ENCODE data around the gene ALPK3.

ALPK3 gene

DNA sequence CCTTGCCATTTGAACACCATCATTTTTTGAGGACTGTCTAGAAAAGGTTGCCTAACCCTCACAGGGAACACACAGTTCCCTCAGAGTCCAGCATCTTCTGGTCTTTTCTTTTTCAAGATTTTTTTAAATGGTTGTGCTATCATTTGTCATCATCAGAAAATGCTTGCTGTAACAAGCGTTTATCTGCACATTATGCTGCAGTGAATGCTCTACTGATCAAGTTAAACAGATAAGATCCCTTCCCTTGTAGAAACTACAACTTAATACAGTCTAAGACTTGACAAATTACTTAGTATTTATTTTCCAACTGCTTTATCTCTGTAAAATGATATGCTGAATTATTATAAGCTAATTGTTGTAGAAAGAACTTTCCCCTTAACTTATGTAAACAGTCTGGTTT, 11.9 kb upstream of the ALPK3 start:
- no peak overlapping the region for H3K4me3 ChIP-seq (ENCODE audit: low read depth, low read length)
- DNase-seq (ENCODE audit: low read depth): no peak
- TF ChIP-seq, protein P1, sequence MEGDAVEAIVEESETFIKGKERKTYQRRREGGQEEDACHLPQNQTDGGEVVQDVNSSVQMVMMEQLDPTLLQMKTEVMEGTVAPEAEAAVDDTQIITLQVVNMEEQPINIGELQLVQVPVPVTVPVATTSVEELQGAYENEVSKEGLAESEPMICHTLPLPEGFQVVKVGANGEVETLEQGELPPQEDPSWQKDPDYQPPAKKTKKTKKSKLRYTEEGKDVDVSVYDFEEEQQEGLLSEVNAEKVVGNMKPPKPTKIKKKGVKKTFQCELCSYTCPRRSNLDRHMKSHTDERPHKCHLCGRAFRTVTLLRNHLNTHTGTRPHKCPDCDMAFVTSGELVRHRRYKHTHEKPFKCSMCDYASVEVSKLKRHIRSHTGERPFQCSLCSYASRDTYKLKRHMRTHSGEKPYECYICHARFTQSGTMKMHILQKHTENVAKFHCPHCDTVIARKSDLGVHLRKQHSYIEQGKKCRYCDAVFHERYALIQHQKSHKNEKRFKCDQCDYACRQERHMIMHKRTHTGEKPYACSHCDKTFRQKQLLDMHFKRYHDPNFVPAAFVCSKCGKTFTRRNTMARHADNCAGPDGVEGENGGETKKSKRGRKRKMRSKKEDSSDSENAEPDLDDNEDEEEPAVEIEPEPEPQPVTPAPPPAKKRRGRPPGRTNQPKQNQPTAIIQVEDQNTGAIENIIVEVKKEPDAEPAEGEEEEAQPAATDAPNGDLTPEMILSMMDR (IDR thresholded peaks at IDR 0.05; ENCODE audit: control insufficient read depth, extremely low read depth, insufficient read depth): no peak

DNA sequence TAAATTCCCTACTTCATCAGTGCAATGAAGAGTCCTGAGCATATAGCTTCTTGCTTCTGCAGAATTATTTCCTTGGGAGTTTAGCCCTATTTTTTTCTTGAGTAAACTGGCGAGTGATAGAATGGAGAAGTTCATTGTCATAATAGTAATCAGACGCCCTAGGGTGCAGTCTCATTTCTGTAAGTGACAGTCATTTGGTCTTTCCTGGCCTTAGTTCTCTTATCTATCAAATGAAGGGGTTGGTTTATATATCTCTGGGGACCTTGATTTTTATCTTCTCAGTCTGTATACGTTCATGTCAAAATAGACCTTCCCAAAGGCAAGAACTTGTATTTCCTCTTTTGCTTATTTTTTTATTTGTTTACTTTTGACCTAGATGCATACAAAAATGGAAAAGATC, 9.9 kb upstream of the ALPK3 start:
- H3K4me3 ChIP-seq (ENCODE audit: low read depth, low read length): no peak overlapping the region

DNA sequence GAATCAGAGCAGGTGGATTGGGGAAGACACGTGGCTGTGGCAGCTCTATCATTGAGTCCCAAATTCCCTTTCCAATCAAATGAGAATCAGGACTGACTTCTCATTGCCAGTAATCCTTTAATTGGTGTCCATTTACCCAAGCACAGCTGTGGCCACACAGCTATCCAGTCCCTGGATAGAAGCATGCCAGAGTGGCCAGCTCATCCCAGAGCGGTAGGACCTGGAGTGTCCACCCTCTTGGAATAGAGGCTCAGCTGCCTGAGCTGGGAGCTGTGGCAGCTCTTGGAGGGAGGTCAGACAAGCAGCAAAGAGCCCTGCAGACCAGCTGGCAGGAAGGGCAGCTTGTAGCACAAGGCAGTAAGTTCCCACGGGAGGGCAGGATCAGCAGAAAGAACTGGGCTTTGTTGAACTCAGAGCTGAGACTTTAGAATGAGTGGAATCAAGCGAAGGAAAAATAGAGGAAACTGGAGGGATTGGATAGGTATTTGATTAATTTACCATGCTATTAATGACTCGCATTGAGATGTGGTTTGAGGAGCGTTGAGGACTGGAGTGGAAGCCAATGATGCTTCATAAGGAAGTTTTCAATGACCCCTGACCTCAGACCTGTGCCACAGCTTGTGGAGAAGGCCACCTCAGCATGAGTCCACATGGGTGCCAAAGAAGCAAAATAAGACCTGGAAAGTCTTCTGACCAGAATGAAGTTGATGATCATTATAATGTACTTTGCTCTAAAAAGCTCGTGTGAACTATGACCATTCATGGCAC, 6.9 kb upstream of the ALPK3 start:
- TF ChIP-seq, protein P1 (IDR thresholded peaks at IDR 0.05; ENCODE audit: control insufficient read depth, extremely low read depth, insufficient read depth): no peak
- no peak overlapping the region for H3K4me3 ChIP-seq (ENCODE audit: low read depth, low read length)
- DNase-seq (ENCODE audit: low read depth): no peak

More for the DNA sequence above, 9.9 kb upstream of the ALPK3 start:
- DNase-seq (ENCODE audit: low read depth): no peak
- TF ChIP-seq, protein P1 (IDR thresholded peaks at IDR 0.05; ENCODE audit: control insufficient read depth, extremely low read depth, insufficient read depth): no peak

DNA sequence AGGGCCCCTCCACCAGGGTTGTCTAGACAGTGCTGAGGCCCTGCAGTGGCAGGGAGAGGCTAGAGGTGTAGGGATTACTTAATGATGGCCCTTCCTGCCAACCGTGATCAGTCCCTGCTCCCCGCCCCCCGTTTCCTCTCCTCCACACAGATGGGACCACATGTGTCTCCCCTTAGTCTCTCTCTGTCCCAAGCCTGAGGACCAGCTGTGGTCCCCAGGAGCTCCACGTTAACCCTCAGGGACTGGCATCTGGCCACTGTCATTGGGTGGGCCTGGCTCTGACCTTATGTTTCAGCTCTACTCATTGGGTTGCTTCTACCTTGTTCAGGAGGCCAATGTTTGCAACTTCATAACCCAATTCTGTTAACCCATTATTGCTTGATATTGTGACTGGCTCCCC, 6.0 kb upstream of the ALPK3 start:
- H3K4me3 ChIP-seq (ENCODE audit: low read depth, low read length): no peak overlapping the region
- no peak for DNase-seq (ENCODE audit: low read depth)
- TF ChIP-seq, protein P1 (IDR thresholded peaks at IDR 0.05; ENCODE audit: control insufficient read depth, extremely low read depth, insufficient read depth): no peak

DNA sequence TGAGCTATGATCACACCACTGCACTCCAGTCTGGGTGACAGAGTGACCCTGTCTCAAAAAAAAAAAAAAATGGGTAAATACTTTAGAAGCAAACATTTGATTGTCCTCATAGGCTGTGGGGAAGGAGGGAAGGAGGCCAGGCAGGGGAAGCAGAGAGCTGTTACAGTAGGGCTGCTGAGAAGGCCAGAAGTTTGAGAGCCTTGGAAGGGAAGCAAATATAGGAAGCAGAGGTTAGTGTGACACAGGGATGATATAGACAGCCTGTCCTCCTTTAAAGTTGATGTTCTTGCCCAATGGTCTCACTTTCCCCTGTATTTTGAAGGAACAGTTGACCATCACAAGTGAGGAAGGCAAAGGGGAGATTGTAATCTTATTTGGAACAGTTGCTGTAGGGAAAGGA, 5.3 kb upstream of the ALPK3 start:
- H3K4me3 ChIP-seq (ENCODE audit: low read depth, low read length): no peak overlapping the region
- DNase-seq (ENCODE audit: low read depth): no peak
- TF ChIP-seq, protein P1 (IDR thresholded peaks at IDR 0.05; ENCODE audit: control insufficient read depth, extremely low read depth, insufficient read depth): no peak

DNA sequence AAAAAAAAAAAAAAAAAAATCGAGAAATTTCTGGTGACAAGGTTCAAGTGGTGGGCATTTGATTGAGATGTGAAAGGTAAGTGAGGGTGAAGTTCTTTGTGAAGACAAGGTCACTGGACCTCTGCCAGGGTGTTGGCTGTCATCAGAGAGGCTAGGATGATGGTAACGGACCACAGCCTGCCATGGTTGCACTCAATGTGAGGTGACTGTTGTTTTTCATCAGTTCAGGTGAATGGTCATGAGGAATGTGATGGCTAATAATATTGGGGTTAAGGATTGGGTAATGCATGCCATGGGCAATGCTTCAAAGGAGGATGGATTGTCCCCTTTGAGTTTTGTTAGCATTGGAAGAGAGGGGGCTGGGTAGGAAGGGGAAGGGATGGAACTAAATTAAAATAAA, 4.3 kb upstream of the ALPK3 start:
- TF ChIP-seq, protein P1 (IDR thresholded peaks at IDR 0.05; ENCODE audit: control insufficient read depth, extremely low read depth, insufficient read depth): no peak

DNA sequence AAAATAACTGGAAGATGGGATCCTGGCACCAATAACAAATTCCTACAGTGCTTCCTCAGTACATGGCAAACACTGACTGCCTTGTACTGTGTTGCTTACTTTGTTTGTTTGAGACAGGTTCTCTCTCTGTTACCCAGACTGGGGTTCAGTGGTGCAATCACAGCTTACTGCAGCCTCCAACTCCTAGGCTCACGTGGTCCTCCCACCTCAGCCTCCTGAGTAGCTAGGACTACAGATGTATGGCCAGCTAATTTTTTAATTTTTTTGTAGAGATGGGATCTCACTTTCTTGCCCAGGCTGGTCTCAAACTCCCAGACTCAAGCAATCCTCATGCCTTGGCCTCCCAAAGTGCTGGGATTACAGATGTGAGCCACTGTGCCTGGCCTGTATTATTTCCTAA, 3.7 kb upstream of the ALPK3 start:
- no peak for DNase-seq (ENCODE audit: low read depth)
- TF ChIP-seq, protein P1 (IDR thresholded peaks at IDR 0.05; ENCODE audit: control insufficient read depth, extremely low read depth, insufficient read depth): no peak
- no peak overlapping the region for H3K4me3 ChIP-seq (ENCODE audit: low read depth, low read length)

More for the DNA sequence above, 4.3 kb upstream of the ALPK3 start:
- no peak for DNase-seq (ENCODE audit: low read depth)
- no peak overlapping the region for H3K4me3 ChIP-seq (ENCODE audit: low read depth, low read length)

Data from LNCaP clone FGC (cell line).